Measurements from ENCODE around the gene VDR.

DNA sequence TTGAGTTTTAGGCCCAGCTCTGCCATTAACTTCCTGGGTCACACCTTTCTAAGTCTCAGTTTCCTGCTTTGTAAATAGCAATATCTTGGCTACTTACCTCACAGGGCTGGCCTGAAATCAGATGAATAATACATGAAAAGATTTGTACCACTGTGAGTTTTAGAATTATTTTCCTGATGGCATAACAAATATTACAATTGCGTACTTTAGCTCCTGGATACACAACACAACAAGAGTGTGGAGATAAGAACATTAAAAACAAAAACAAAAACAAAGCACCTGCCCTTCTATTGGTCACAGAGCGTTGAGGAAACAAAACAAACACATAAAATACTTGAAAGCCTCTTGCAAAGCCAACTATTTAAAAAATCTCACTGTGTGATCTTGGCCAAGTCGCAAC is 80.2 kb downstream of the VDR start:
- TF ChIP-seq TOX (CRISPR knock-in tag; IDR thresholded peaks at IDR 0.05; ENCODE audit: borderline replicate concordance), result no peak
- no peak for TF ChIP-seq ARNTL (CRISPR knock-in tag; IDR thresholded peaks at IDR 0.05; ENCODE audit: borderline replicate concordance, low read depth)
- no peak for TF ChIP-seq RARB (CRISPR knock-in tag; IDR thresholded peaks at IDR 0.05)
- TF ChIP-seq BACH2 (CRISPR knock-in tag; IDR thresholded peaks at IDR 0.05; ENCODE audit: borderline replicate concordance), result no peak
- no peak for TF ChIP-seq ZC3H10 (CRISPR knock-in tag; IDR thresholded peaks at IDR 0.05)
- TF ChIP-seq SNAI2 (CRISPR knock-in tag; IDR thresholded peaks at IDR 0.05), result no peak
- TF ChIP-seq, protein P1, sequence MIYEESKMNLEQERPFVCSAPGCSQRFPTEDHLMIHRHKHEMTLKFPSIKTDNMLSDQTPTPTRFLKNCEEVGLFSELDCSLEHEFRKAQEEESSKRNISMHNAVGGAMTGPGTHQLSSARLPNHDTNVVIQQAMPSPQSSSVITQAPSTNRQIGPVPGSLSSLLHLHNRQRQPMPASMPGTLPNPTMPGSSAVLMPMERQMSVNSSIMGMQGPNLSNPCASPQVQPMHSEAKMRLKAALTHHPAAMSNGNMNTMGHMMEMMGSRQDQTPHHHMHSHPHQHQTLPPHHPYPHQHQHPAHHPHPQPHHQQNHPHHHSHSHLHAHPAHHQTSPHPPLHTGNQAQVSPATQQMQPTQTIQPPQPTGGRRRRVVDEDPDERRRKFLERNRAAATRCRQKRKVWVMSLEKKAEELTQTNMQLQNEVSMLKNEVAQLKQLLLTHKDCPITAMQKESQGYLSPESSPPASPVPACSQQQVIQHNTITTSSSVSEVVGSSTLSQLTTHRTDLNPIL (CRISPR knock-in tag; IDR thresholded peaks at IDR 0.05; ENCODE audit: low read depth), result no peak
- no peak for TF ChIP-seq GLIS3 (CRISPR knock-in tag; IDR thresholded peaks at IDR 0.05)
- TF ChIP-seq, protein P2, sequence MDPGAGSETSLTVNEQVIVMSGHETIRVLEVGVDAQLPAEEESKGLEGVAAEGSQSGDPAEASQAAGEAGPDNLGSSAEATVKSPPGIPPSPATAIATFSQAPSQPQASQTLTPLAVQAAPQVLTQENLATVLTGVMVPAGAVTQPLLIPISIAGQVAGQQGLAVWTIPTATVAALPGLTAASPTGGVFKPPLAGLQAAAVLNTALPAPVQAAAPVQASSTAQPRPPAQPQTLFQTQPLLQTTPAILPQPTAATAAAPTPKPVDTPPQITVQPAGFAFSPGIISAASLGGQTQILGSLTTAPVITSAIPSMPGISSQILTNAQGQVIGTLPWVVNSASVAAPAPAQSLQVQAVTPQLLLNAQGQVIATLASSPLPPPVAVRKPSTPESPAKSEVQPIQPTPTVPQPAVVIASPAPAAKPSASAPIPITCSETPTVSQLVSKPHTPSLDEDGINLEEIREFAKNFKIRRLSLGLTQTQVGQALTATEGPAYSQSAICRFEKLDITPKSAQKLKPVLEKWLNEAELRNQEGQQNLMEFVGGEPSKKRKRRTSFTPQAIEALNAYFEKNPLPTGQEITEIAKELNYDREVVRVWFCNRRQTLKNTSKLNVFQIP (CRISPR knock-in tag; IDR thresholded peaks at IDR 0.05; ENCODE audit: borderline replicate concordance, low read depth), result no peak
- TF ChIP-seq ZNF70 (CRISPR knock-in tag; IDR thresholded peaks at IDR 0.05), result no peak
- TF ChIP-seq, protein P3, sequence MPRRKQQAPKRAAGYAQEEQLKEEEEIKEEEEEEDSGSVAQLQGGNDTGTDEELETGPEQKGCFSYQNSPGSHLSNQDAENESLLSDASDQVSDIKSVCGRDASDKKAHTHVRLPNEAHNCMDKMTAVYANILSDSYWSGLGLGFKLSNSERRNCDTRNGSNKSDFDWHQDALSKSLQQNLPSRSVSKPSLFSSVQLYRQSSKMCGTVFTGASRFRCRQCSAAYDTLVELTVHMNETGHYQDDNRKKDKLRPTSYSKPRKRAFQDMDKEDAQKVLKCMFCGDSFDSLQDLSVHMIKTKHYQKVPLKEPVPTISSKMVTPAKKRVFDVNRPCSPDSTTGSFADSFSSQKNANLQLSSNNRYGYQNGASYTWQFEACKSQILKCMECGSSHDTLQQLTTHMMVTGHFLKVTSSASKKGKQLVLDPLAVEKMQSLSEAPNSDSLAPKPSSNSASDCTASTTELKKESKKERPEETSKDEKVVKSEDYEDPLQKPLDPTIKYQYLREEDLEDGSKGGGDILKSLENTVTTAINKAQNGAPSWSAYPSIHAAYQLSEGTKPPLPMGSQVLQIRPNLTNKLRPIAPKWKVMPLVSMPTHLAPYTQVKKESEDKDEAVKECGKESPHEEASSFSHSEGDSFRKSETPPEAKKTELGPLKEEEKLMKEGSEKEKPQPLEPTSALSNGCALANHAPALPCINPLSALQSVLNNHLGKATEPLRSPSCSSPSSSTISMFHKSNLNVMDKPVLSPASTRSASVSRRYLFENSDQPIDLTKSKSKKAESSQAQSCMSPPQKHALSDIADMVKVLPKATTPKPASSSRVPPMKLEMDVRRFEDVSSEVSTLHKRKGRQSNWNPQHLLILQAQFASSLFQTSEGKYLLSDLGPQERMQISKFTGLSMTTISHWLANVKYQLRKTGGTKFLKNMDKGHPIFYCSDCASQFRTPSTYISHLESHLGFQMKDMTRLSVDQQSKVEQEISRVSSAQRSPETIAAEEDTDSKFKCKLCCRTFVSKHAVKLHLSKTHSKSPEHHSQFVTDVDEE (CRISPR knock-in tag; IDR thresholded peaks at IDR 0.05), result no peak
- TF ChIP-seq ESRRG (CRISPR knock-in tag; IDR thresholded peaks at IDR 0.05), result no peak
